ENCODE data around the gene EIF3A. TPM values are rescaled to one million over a fixed set of nuclear protein-coding genes. Genes with fewer than 3 reads are reported as not detected.

Gene EIF3A
- 132 and 140 TPM in 2 replicates for total RNA-seq

DNA sequence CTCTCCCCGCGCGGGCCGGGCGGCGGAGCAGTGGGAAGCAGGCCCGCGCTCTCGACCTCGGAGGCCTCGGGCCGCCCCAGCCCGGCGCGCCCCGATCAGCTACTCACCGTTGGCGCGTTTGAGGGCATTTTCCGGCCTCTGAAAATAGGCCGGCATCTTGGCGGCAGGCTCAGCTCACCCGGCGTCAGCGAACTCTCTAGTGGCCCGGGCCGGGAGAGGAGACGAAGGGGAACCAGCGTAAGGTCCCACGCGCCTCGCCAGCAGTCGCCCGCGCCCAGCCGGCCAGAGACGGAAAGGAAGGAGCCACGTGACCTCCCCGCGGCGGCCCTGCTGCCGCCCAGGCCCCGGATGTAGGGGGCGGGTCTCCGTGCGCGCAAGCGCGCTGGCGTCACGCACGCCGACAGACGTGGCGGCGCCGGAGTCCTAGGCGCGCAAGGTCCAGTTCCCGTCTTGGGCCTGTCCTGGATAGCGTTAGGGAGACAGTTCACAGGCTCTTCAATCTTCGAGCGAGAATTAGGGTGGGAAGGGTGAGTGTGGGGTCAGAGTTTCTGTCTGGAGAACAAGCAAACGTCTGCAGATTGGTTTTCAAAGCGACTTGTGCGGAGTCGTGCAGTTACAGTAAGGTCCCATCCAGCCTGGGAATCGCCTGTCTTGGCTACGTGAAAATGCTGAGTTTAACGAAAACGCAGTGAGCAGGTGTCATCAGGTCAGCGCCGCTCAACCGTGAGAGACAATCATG lies at the start of gene EIF3A:
TSS of gene EIF3A (minus strand) at position 297 of the 739 bp plus-strand sequence. CDS start at position 156, 141 bp downstream.

GRCh38 chr10:119103903-119104653 lies 23.5 kb upstream of the EIF3A start, which contains the start of gene DENND10:
DENND10 (plus strand) TSS chr10:119104113; CDS start chr10:119104143, 30 bp downstream.

GRCh38 chr10:119029613-119030420 lies 50.8 kb downstream of the EIF3A start, which contains the start of gene NANOS1:
NANOS1 (plus strand) TSS chr10:119029714; CDS start chr10:119029802, 88 bp downstream.

Other genes with a start within 250 kb of the EIF3A start
- gene NANOS1, start 51.1 kb downstream of the EIF3A start, total RNA-seq = 0.29 and 1.5 TPM in 2 replicates
- 73.2 and 96.3 TPM in 2 replicates for gene DENND10, start 23.3 kb upstream of the EIF3A start, total RNA-seq
- gene SFXN4, start 84.9 kb upstream of the EIF3A start, total RNA-seq = 9.3 and 12.9 TPM in 2 replicates
- gene PRDX3, start 98.0 kb upstream of the EIF3A start, total RNA-seq = 191 and 253 TPM in 2 replicates
- 31.0 and 46.5 TPM in 2 replicates for gene GRK5, start 126.8 kb upstream of the EIF3A start, total RNA-seq

All from smooth muscle cell of trachea (primary cell).